Adrenal gland (tissue), 5 donors: ENCODE data around the gene HHAT.

ENCODE experiments used
- CTCF ChIP-seq, 6 experiments: fragments of 450-650 bp in 4 of 6; fragments of 200-600 bp in 2 of 6; sonication (generic) in 1 of 6; IDR thresholded peaks; 1 replicate in 5 of 6; 2 replicates in 1 of 6; pipeline versions ENCODE4 v1.5.1 to v1.8.0; 2016 to 2021; ENCODE audit warnings: antibody characterized with exemption in 6 of 6, mild to moderate bottlenecking in 2 of 6, moderate library complexity in 1 of 6
- POLR2A ChIP-seq, 2 donors: fragments of 450-650 bp; IDR thresholded peaks; one replicate each; pipeline ENCODE4 v1.6.1; 2017; ENCODE audit warnings: antibody characterized with exemption in 2 of 2, mild to moderate bottlenecking in 2 of 2, moderate library complexity in 1 of 2
- donor health status: DM: no; HTN: no; CAD: no.

GRCh38 chr1:210587566-210587965 is 258.9 kb downstream of the HHAT start:
- no peak for TF ChIP-seq CTCF (IDR thresholded peaks at IDR 0.05)
- TF ChIP-seq POLR2A (IDR thresholded peaks at IDR 0.05), result no peak
